ENCODE results near the gene ZNF630.
"Not testable (repeated sequence)": the region's sequence is repeated elsewhere in the genome, so short reads cannot be mapped to it uniquely, and the experiment has no call there.

The ZNF630 gene
- 1.7 to 5.8 (median 3.3) reads per million in 3 experiments for total RNA-seq

DNA sequence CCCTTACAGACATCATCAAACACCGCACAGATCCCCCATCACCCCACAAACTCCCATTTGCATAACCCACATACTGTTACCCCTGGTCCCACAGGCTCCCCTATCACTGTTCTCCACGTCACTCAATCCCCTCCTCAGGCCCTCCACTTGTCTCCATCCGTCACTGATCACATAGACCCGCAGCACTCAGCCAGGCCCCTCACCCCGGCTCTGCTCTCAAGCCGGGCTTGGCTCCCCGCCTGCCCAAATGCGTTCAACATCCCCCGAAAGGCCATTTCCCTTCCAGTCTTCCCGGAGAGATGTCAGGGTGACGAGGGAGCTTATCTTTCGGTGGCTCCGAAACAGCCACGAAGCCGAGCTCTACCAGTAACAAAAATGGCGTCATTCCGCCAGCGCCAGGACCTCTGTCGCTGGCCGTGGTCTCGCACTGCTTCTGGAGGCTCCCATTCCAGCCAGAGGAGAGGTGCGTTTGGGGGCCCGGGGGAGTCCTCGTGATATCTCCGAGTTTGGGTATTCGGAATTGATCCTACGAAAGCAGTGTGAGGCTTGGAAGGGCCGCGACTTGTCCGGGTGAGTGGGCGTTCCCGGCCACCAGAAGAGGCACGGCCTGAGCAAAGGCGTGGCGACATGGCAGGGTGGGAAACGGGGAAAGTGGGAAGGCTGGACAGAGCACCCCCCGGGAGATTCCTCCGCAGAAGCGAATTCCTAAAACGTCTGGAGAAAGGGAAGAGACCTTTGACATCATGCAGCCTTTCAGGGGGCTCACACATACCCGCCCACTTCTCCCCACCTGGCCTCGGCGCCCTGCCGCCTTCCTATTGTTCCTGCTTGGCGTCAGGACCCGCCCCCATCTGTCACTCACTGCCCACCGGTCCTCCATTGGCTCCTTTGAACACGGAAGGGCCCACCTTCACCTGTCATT is at the start of gene ZNF630:
ZNF630 (minus strand) TSS at position 577 of the 922 bp plus-strand sequence. CDS start 4,754 bp downstream, outside the sequence.
- DNase-seq: peak; percentile 41

GRCh38 chrX:48107717-48108116 is 36.3 kb upstream of the ZNF630 start:
- no peak for DNase-seq

- DNase-seq: no peak
Observed at GRCh38 chrX:48102874-48103374, 31.5 kb upstream of the ZNF630 start.

GRCh38 chrX:48101443-48101842 is 30.0 kb upstream of the ZNF630 start:
- no peak for DNase-seq

GRCh38 chrX:48092558-48092957 is 21.1 kb upstream of the ZNF630 start:
- DNase-seq: not testable (repeated sequence)

DNA sequence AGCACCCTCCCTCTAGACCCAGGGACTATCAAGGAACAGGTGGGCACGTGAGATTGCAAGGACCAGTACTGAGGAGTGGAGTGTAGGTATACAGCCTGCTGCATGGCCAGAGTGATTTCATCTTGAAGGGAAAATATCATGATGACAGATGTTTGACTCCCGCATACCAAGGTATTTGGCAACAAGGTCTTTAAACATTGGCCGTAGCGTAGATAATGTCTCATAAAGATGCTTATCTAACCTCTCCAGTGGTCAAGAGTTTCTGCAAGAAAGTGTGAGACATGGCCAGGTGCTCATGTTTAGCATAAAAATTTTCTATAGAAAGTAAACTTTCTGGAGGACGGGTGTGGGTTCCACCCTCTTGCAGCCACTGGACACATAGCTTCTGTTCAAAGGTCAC is 18.7 kb upstream of the ZNF630 start:
- DNase-seq: no peak

GRCh38 chrX:48086082-48086481 is 14.6 kb upstream of the ZNF630 start:
- no peak for DNase-seq

GRCh38 chrX:48083706-48084105 is 12.3 kb upstream of the ZNF630 start:
- DNase-seq: no peak

GRCh38 chrX:48083212-48083611 is 11.8 kb upstream of the ZNF630 start:
- DNase-seq: peak; percentile 36

GRCh38 chrX:48076343-48076742 is 4.9 kb upstream of the ZNF630 start:
- no peak for DNase-seq

- no peak for DNase-seq
Observed at GRCh38 chrX:48071986-48072605, 656 bp upstream of the ZNF630 start.

- DNase-seq: no peak
Observed at GRCh38 chrX:48068096-48068887, 3.1 kb downstream of the ZNF630 start.

GRCh38 chrX:48064261-48064660 is 7.2 kb downstream of the ZNF630 start:
- no peak for DNase-seq

- no peak for DNase-seq
Observed at GRCh38 chrX:48059296-48059639, 12.2 kb downstream of the ZNF630 start.

DNA sequence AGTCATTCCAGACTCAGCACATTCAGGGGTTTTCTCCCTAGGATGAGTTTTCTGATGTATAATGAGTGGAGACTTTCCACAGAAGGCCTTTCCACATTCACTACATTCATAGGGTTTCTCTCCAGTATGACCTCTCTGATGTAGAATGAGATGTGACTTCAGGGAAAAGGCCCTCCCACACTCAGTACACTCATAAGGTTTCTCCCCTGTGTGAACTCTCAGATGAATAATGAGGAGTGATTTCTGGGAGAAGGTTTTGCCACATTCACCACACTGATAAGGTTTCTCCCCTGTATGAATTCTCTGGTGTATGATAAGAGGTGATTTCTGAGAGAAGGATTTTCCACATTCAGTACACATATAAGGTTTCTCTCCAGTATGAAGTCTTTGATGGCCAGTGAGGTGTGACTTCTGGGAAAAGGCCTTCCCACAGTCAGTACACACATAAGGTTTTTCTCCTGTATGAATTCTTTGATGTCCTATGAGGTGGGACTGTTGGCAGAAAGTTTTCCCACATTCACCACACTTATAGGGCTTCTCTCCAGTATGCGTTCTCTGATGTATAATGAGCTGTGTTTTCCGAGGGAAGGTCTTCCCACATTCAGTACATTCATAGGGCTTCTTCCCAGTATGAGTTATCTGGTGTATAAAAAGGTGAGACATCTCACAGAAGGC is 12.7 kb downstream of the ZNF630 start:
- DNase-seq: no peak

DNA sequence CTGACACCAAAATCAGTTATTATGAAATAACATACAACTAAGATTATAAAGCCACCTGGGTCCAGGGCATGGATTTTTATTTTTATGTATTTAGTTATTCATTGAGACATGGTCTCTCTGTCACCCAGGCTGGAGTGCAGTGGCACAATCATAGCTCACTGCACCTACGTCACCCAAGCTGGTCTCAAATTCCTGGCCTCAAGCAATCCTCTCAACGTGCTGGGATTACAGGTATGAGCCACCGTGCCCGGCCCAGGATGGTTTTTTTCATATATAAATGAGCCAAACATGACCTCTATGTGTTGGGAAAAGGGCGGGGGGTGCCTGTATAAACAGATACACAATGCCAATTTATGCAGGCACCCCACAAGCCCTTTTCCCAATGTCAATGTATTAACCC is 24.6 kb downstream of the ZNF630 start:
- no peak for DNase-seq

DNA sequence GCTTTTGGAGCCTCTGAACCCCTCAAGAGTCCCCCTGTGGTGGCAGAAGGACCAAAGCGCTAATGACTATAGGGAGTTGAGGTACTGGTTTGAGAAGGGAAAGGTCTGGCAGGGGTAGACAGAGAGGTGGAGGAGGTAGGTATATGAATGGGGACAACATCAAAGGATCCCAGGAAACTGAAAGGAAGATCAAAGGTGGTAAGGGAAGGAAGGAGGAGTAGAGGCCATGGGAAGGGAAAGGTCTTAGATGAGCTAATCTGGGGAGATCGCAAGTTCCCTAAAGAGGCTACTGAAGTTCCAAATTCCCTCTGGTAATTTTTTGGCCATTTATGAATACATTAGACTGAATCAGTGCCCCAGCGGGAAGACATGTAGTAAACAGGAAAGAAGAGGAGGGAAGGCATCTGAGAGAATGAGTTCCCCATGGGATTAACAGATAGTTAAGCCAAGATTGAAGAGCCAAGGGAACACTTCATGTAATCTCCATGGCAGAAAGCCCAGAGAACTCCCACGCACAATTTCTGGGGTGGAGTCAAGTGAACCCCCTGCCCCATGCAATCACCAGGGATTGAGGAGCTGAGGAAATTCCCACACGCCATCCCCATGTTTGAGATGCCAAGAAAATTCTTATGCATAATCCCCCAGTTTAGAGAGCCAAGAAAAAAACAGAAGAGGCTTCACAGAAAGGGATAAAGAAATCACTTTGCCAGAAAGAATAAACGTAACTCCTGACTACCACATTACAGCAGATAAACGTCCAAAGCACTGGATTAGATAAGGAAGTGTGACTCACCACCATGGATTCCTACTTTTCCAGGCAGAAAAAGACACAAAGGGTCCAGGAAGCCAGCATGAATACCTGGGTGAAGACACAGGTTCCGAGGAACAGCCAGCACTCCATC is 25.8 kb downstream of the ZNF630 start:
- no peak for DNase-seq

- DNase-seq: no peak
Observed at GRCh38 chrX:48043056-48043455, 28.4 kb downstream of the ZNF630 start.

DNA sequence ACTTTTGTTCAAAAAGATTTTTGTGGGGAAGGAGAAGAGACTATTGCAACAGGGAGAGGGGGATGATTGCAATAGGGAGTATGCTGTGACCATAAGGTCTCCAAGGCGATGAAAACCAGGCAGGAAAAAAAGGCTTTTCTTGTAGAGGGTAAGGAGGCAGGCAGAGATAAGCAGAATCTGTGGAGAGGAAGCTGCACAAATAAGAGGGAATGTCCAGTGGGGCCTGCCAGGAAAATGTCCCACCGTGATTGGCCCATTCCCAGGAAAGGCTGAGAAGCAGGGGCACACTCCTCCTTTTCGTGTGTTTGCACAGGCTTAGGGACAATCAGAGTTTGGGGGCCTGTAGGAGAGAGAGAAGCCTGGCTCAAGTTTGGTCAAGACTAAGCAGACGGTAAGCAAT is 35.5 kb downstream of the ZNF630 start:
- DNase-seq: no peak

DNA sequence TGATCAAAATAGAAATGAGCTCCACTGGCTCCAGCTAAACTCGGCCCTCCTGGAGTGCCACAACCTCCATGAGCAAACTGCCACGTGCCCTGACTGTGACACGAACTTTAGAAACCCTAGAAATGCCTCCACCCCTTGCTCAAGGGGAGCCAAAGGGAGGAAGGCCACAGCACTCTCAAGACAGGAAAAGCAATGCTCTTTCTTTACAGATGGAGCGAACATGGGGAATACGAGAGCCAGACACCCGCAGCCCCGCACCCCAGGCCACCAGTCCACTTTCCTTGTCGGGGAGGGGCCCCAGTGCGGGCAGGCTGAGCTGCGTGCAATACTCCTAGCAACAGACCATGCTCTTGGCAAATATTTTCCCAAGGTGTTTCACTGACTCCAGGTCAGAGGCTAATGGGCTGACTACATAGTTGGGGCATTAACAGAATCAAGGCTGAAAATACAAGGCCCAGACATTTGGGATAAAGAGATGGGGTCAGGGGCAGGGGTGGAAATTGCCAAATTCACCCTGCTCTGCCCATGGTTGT is 40.7 kb downstream of the ZNF630 start:
- DNase-seq: not testable (repeated sequence)

- no peak for DNase-seq
Observed at GRCh38 chrX:48030237-48030636, 41.2 kb downstream of the ZNF630 start.
